Effector memory CD8-positive, alpha-beta T cell (primary cell): ENCODE data around the gene PLSCR3.

ENCODE experiments used
- ATAC-seq: fragments of 150-1000 bp; cut with Tn5 transposase; replicated peaks from 2 replicates; pipeline ENCODE4 v1.10.0; 2021; ENCODE audit warnings: mild to moderate bottlenecking, moderate library complexity
- DNase-seq, 3 experiments: peaks; one replicate each; pipeline ENCODE4 v3.0.0; 2021
- H3K27ac Mint-ChIP-seq, 2 donors: one replicate each; pipeline ENCODE4 v1.8.0; 2022; ENCODE audit warnings: mild to moderate bottlenecking in 2 of 2, mixed read lengths in 2 of 2, moderate library complexity in 2 of 2
- H3K27me3 Mint-ChIP-seq, 2 donors: one replicate each; pipeline ENCODE4 v1.8.0; 2022; ENCODE audit warnings: mixed read lengths in 2 of 2
- H3K36me3 Mint-ChIP-seq: one replicate; pipeline ENCODE4 v1.8.0; 2022; ENCODE audit warnings: mild to moderate bottlenecking, moderate library complexity, mixed read lengths; ENCODE audit not compliant: insufficient read depth
- H3K4me1 Mint-ChIP-seq, 2 donors: one replicate each; pipeline ENCODE4 v1.8.0; 2022; ENCODE audit warnings: low read depth in 2 of 2, mixed read lengths in 2 of 2
- H3K4me3 Mint-ChIP-seq, 2 donors: one replicate each; pipeline ENCODE4 v1.8.0; 2022; ENCODE audit warnings: mild to moderate bottlenecking in 2 of 2, mixed read lengths in 2 of 2, moderate library complexity in 2 of 2
- H3K9me3 Mint-ChIP-seq, 2 donors: one replicate each; pipeline ENCODE4 v1.8.0; 2022; ENCODE audit warnings: mixed read lengths in 2 of 2

Gene PLSCR3

GRCh38 chr17:7436556-7437368 lies 42.4 kb upstream of the PLSCR3 start:
- peak; percentile 72 to 82 (median 78) for DNase-seq
- Mint-ChIP-seq H3K4me1 (peaks cover 34 to 41% of the 10 kb centered on the region in 2 donors), H3K27ac (peak overlapping the region; percentile 68 to 93), H3K36me3 (peaks cover 28% of the 10 kb centered on the region), H3K27me3 (peaks cover 29 to 43% of the 10 kb centered on the region in 2 donors), H3K4me3 (peak overlapping the region; percentile 93 to 97), H3K9me3 (no peaks in the 10 kb centered on the region)
- ATAC-seq, result peak; percentile 65

- Mint-ChIP-seq H3K27ac (peak overlapping the region; percentile 90 to 93), H3K36me3 (peaks cover 28% of the 10 kb centered on the region), H3K4me1 (peaks cover 34 to 41% of the 10 kb centered on the region in 2 donors), H3K4me3 (peak overlapping the region; percentile 93 to 97), H3K27me3 (peaks cover 22 to 34% of the 10 kb centered on the region in 2 donors), H3K9me3 (no peaks in the 10 kb centered on the region)
- peak; percentile 37 for ATAC-seq
- peak; percentile 11 to 41 (median 27) for DNase-seq
Observed at GRCh38 chr17:7435676-7436555, 41.6 kb upstream of the PLSCR3 start.

- H3K4me3 Mint-ChIP-seq, result no peak overlapping the region
- no peak overlapping the region for H3K27ac Mint-ChIP-seq
- peaks cover 21% of the 10 kb centered on the region for H3K36me3 Mint-ChIP-seq
- ATAC-seq, result no peak
- H3K27me3 Mint-ChIP-seq, result no peaks in the 10 kb centered on the region
- DNase-seq, result no peak
- H3K9me3 Mint-ChIP-seq, result no peaks in the 10 kb centered on the region
- H3K4me1 Mint-ChIP-seq, result peaks cover 16 to 19% of the 10 kb centered on the region in 2 donors
Observed at GRCh38 chr17:7432296-7432695, 38.0 kb upstream of the PLSCR3 start.

GRCh38 chr17:7431231-7431630 lies 36.9 kb upstream of the PLSCR3 start:
- H3K27ac Mint-ChIP-seq, result no peak overlapping the region
- H3K4me1 Mint-ChIP-seq, result peaks cover 9 to 12% of the 10 kb centered on the region in 2 donors
- H3K27me3 Mint-ChIP-seq, result no peaks in the 10 kb centered on the region
- DNase-seq (no peak), ATAC-seq (no peak)
- H3K36me3 Mint-ChIP-seq, result peaks cover 10% of the 10 kb centered on the region
- H3K9me3 Mint-ChIP-seq, result no peaks in the 10 kb centered on the region
- no peak overlapping the region for H3K4me3 Mint-ChIP-seq

- ATAC-seq, result no peak
- no peak overlapping the region for H3K27ac Mint-ChIP-seq
- DNase-seq, result no peak
- no peaks in the 10 kb centered on the region for H3K9me3 Mint-ChIP-seq
- H3K4me3 Mint-ChIP-seq, result no peak overlapping the region
- H3K4me1 Mint-ChIP-seq, result no peaks in the 10 kb centered on the region
- H3K27me3 Mint-ChIP-seq, result no peaks in the 10 kb centered on the region
- no peaks in the 10 kb centered on the region for H3K36me3 Mint-ChIP-seq
Observed at GRCh38 chr17:7429722-7430121, 35.4 kb upstream of the PLSCR3 start.

GRCh38 chr17:7428557-7428956 lies 34.2 kb upstream of the PLSCR3 start, which contains the start of gene SPEM3:
TSS of gene SPEM3 (plus strand) at chr17:7428857. CDS start at chr17:7428903, 46 bp downstream.
- Mint-ChIP-seq H3K4me3 (no peak within 1 kb of the TSS), H3K36me3 (no peaks in the 10 kb centered on the region), H3K27ac (no peak within 1 kb of the TSS), H3K27me3 (no peaks in the 10 kb centered on the region), H3K4me1 (peaks cover 0 to 1% of the 10 kb centered on the region in 2 donors), H3K9me3 (no peaks in the 10 kb centered on the region)
- DNase-seq (no peak), ATAC-seq (no peak)

- H3K36me3 Mint-ChIP-seq, result no peaks in the 10 kb centered on the region
- no peak overlapping the region for H3K4me3 Mint-ChIP-seq
- H3K27me3 Mint-ChIP-seq, result no peaks in the 10 kb centered on the region
- H3K27ac Mint-ChIP-seq, result no peak overlapping the region
- no peak for ATAC-seq
- peaks cover 0 to 1% of the 10 kb centered on the region in 2 donors for H3K4me1 Mint-ChIP-seq
- no peaks in the 10 kb centered on the region for H3K9me3 Mint-ChIP-seq
- no peak for DNase-seq
Observed at GRCh38 chr17:7427549-7427948, 33.2 kb upstream of the PLSCR3 start.

GRCh38 chr17:7426896-7427489 lies 32.7 kb upstream of the PLSCR3 start:
- Mint-ChIP-seq H3K27me3 (no peaks in the 10 kb centered on the region), H3K27ac (no peak overlapping the region), H3K9me3 (no peaks in the 10 kb centered on the region), H3K4me1 (peaks cover 0 to 1% of the 10 kb centered on the region in 2 donors), H3K4me3 (no peak overlapping the region), H3K36me3 (no peaks in the 10 kb centered on the region)
- no peak for ATAC-seq
- no peak for DNase-seq

- no peak overlapping the region for H3K27ac Mint-ChIP-seq
- no peak overlapping the region for H3K4me3 Mint-ChIP-seq
- ATAC-seq, result no peak
- no peaks in the 10 kb centered on the region for H3K36me3 Mint-ChIP-seq
- peaks cover 0 to 1% of the 10 kb centered on the region in 2 donors for H3K4me1 Mint-ChIP-seq
- no peak for DNase-seq
- H3K27me3 Mint-ChIP-seq, result no peaks in the 10 kb centered on the region
- H3K9me3 Mint-ChIP-seq, result no peaks in the 10 kb centered on the region
Observed at GRCh38 chr17:7426203-7426863, 32.0 kb upstream of the PLSCR3 start.

- DNase-seq (no peak), ATAC-seq (no peak)
- Mint-ChIP-seq H3K27me3 (no peaks in the 10 kb centered on the region), H3K4me1 (peaks cover 0 to 1% of the 10 kb centered on the region in 2 donors), H3K9me3 (no peaks in the 10 kb centered on the region), H3K4me3 (no peak overlapping the region), H3K27ac (no peak overlapping the region), H3K36me3 (no peaks in the 10 kb centered on the region)
Observed at GRCh38 chr17:7425756-7426155, 31.4 kb upstream of the PLSCR3 start.

GRCh38 chr17:7425316-7425715 lies 31.0 kb upstream of the PLSCR3 start, which contains the start of gene SPEM2:
TSS of gene SPEM2 (plus strand) at chr17:7425616. CDS start at chr17:7425689, 73 bp downstream.
- no peaks in the 10 kb centered on the region for H3K9me3 Mint-ChIP-seq

GRCh38 chr17:7423679-7424078 lies 29.4 kb upstream of the PLSCR3 start:
- DNase-seq (no peak), ATAC-seq (no peak)
- Mint-ChIP-seq H3K36me3 (no peaks in the 10 kb centered on the region), H3K9me3 (no peaks in the 10 kb centered on the region), H3K27ac (peak overlapping the region in 1 of 2 donors; percentile 36), H3K27me3 (peaks cover 7 to 8% of the 10 kb centered on the region in 2 donors), H3K4me3 (no peak overlapping the region), H3K4me1 (peaks cover 0 to 1% of the 10 kb centered on the region in 2 donors)

More at GRCh38 chr17:7425316-7425715, 31.0 kb upstream of the PLSCR3 start, which contains the start of gene SPEM2:
- DNase-seq (no peak), ATAC-seq (no peak)
- Mint-ChIP-seq H3K27ac (peak within 1 kb of the TSS in 1 of 2 donors; percentile 36), H3K36me3 (no peaks in the 10 kb centered on the region), H3K4me1 (peaks cover 0 to 1% of the 10 kb centered on the region in 2 donors), H3K4me3 (no peak within 1 kb of the TSS), H3K27me3 (no peaks in the 10 kb centered on the region)

GRCh38 chr17:7421186-7421585 lies 26.9 kb upstream of the PLSCR3 start:
- Mint-ChIP-seq H3K4me1 (peaks cover 1 to 4% of the 10 kb centered on the region in 2 donors), H3K36me3 (no peaks in the 10 kb centered on the region), H3K27ac (no peak overlapping the region), H3K4me3 (no peak overlapping the region), H3K27me3 (peaks cover 7 to 10% of the 10 kb centered on the region in 2 donors), H3K9me3 (no peaks in the 10 kb centered on the region)
- ATAC-seq, result no peak
- DNase-seq, result no peak
